Endothelial cell of umbilical vein (primary cell): Measurements from ENCODE around the gene UNCX.

Source experiments
- EZH2 ChIP-seq: IDR thresholded peaks from 2 replicates; pipeline ENCODE4 v1.6.1; 2012; ENCODE audit warnings: borderline replicate concordance, low read depth, mild to moderate bottlenecking, moderate library complexity, low read length, inconsistent platforms; ENCODE audit not compliant: severe bottlenecking
- GATA2 ChIP-seq: IDR thresholded peaks from 2 replicates; pipeline ENCODE4 v1.7.0; 2011; ENCODE audit warnings: low read depth, mild to moderate bottlenecking, moderate library complexity, mixed read lengths, low read length; ENCODE audit not compliant: insufficient read length, insufficient read depth
- MYC ChIP-seq: IDR thresholded peaks from one replicate; pipeline ENCODE4 v1.6.1; 2011; ENCODE audit warnings: mild to moderate bottlenecking, low read depth, low read length
- POLR2A ChIP-seq: IDR thresholded peaks from 2 replicates; pipeline ENCODE4 v1.6.1; 2012; ENCODE audit warnings: low read depth, mild to moderate bottlenecking, control low read depth, low read length
- POLR2AphosphoS5 ChIP-seq: IDR thresholded peaks from 2 replicates; pipeline ENCODE4 v1.6.1; 2012; ENCODE audit warnings: low read depth, mild to moderate bottlenecking, control low read depth, low read length, moderate library complexity; ENCODE audit not compliant: insufficient read depth
- TF ChIP-seq, protein P1 (sequence below), 2 donors: IDR thresholded peaks; 1 replicate in 1 of 2; 2 replicates in 1 of 2; pipeline ENCODE4 v1.5.1; 2011; ENCODE audit warnings: low read length in 2 of 2, mild to moderate bottlenecking in 2 of 2, moderate library complexity in 2 of 2, control low read depth in 1 of 2, inconsistent platforms in 1 of 2, low read depth in 1 of 2; ENCODE audit not compliant: insufficient read depth in 1 of 2; ENCODE audit errors: extremely low read depth in 1 of 2

DNA sequence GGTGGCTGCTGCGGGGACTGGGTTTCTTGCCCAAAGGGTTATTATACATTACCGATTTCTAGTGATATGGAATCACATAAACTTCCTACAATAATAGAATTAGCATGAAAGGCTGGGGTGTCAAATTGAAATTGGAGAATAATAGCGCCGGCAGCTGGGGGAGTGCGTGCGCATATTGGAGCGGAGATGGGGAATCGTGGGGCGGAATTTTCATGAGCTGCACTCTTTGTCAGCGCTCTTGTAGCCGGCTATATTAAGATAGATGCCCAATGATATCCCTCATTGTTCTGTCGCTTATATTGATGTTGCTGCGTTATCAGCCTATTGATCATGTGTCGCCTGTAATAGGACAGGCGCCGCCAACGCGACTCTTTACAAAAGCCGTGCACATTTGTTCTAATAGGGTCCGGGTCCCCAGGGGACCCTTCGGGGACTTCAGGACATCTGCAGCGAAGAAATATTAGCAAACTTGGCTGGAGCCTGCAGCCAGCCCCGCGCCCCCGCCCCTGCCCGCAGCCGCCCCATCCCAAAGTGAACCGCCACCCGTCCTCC, 5.1 kb downstream of the UNCX start:
- TF ChIP-seq POLR2A (no peak), GATA2 (no peak), POLR2AphosphoS5 (no peak), MYC (no peak), EZH2 (peak; percentile 90)
- TF ChIP-seq, protein P1, sequence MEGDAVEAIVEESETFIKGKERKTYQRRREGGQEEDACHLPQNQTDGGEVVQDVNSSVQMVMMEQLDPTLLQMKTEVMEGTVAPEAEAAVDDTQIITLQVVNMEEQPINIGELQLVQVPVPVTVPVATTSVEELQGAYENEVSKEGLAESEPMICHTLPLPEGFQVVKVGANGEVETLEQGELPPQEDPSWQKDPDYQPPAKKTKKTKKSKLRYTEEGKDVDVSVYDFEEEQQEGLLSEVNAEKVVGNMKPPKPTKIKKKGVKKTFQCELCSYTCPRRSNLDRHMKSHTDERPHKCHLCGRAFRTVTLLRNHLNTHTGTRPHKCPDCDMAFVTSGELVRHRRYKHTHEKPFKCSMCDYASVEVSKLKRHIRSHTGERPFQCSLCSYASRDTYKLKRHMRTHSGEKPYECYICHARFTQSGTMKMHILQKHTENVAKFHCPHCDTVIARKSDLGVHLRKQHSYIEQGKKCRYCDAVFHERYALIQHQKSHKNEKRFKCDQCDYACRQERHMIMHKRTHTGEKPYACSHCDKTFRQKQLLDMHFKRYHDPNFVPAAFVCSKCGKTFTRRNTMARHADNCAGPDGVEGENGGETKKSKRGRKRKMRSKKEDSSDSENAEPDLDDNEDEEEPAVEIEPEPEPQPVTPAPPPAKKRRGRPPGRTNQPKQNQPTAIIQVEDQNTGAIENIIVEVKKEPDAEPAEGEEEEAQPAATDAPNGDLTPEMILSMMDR (IDR thresholded peaks at IDR 0.05; ENCODE audit: extremely low read depth in 1 of 2, insufficient read depth in 1 of 2, low read depth in 1 of 2, low read length in 2 of 2), result no peak
